HG03103 (cell line): Measurements from ENCODE around the gene SDC3.

Experiments used
- ATAC-seq: cut with Tn5 transposase; IDR thresholded peaks from one replicate; pipeline ENCODE4 v1.9.1; 2021; ENCODE audit warnings: low read depth; ENCODE audit not compliant: unreplicated experiment

SDC3 gene

GRCh38 chr1:30856260-30856790 lies 52.2 kb downstream of the SDC3 start:
- no peak for ATAC-seq

GRCh38 chr1:30855686-30856259 lies 52.8 kb downstream of the SDC3 start:
- ATAC-seq, result no peak

GRCh38 chr1:30853350-30853749 lies 55.2 kb downstream of the SDC3 start:
- ATAC-seq, result no peak

- no peak for ATAC-seq
Observed at GRCh38 chr1:30852026-30852425, 56.5 kb downstream of the SDC3 start.

GRCh38 chr1:30851286-30851685 lies 57.3 kb downstream of the SDC3 start:
- ATAC-seq, result no peak

- no peak for ATAC-seq
Observed at GRCh38 chr1:30850607-30851006, 58.0 kb downstream of the SDC3 start.

- no peak for ATAC-seq
Observed at GRCh38 chr1:30848130-30848529, 60.4 kb downstream of the SDC3 start.

- ATAC-seq, result no peak
Observed at GRCh38 chr1:30847358-30847972, 61.1 kb downstream of the SDC3 start.

- ATAC-seq, result no peak
Observed at GRCh38 chr1:30846587-30846986, 62.0 kb downstream of the SDC3 start.

GRCh38 chr1:30845904-30846290 lies 62.7 kb downstream of the SDC3 start:
- ATAC-seq, result no peak

GRCh38 chr1:30845237-30845903 lies 63.2 kb downstream of the SDC3 start:
- ATAC-seq, result no peak

- ATAC-seq, result no peak
Observed at GRCh38 chr1:30844631-30845030, 63.9 kb downstream of the SDC3 start.

- ATAC-seq, result no peak
Observed at GRCh38 chr1:30842697-30843354, 65.7 kb downstream of the SDC3 start.

GRCh38 chr1:30840904-30841598 lies 67.5 kb downstream of the SDC3 start:
- ATAC-seq, result no peak

- no peak for ATAC-seq
Observed at GRCh38 chr1:30839827-30840359, 68.7 kb downstream of the SDC3 start.

GRCh38 chr1:30838996-30839395 lies 69.6 kb downstream of the SDC3 start:
- no peak for ATAC-seq

- ATAC-seq, result no peak
Observed at GRCh38 chr1:30837653-30838052, 70.9 kb downstream of the SDC3 start.

GRCh38 chr1:30834253-30834652 lies 74.3 kb downstream of the SDC3 start:
- no peak for ATAC-seq

- ATAC-seq, result no peak
Observed at GRCh38 chr1:30830537-30830936, 78.0 kb downstream of the SDC3 start.

- no peak for ATAC-seq
Observed at GRCh38 chr1:30829889-30830288, 78.7 kb downstream of the SDC3 start.
